Testis (tissue), 3 donors: ENCODE results near the gene FAM24A. TPM values are rescaled to one million over a fixed set of nuclear protein-coding genes. Genes with fewer than 3 reads are reported as not detected.

Experiments used
- DNase-seq: peaks from one replicate; pipeline ENCODE4 v3.0.0-alpha.2; 2019
- H3K27ac ChIP-seq, 2 donors: fragments of 200-600 bp; sonication (generic); one replicate each; pipeline ENCODE4 v1.5.1; 2019
- H3K27me3 ChIP-seq: fragments of 200-600 bp; sonication (generic); one replicate; pipeline ENCODE4 v1.5.1; 2019
- H3K36me3 ChIP-seq: fragments of 200-600 bp; sonication (generic); one replicate; pipeline ENCODE4 v1.5.1; 2017; ENCODE audit warnings: low read depth; ENCODE audit errors: missing control alignments
- H3K4me1 ChIP-seq: fragments of 200-600 bp; sonication (generic); one replicate; pipeline ENCODE4 v1.5.1; 2019
- H3K4me3 ChIP-seq, 2 donors: fragments of 200-600 bp; sonication (generic); one replicate each; pipeline ENCODE4 v1.5.1; 2017 to 2019
- H3K9me3 ChIP-seq: fragments of 200-600 bp; sonication (generic); one replicate; pipeline ENCODE4 v1.5.1; 2017
- CTCF ChIP-seq, 3 experiments: fragments of 450-650 bp in 2 of 3; fragments of 200-600 bp in 1 of 3; sonication (generic) in 1 of 3; IDR thresholded peaks; one replicate each; pipeline ENCODE4 v1.5.1; 2016 to 2019; ENCODE audit warnings: antibody characterized with exemption in 3 of 3, mild to moderate bottlenecking in 2 of 3, moderate library complexity in 1 of 3
- POLR2A ChIP-seq: fragments of 450-650 bp; IDR thresholded peaks from one replicate; pipeline ENCODE4 v1.6.1; 2017; ENCODE audit warnings: antibody characterized with exemption, mild to moderate bottlenecking, moderate library complexity
- whole genome bisulfite sequencing, 2 donors: methylation state at CpG; one replicate each; pipeline ENCODE4 v1.1.5; 2018; 5-methylcytosine and 5-hydroxymethylcytosine counted together
- intact Hi-C: fragments of 100-400 bp; cut with DNase I; formaldehyde crosslinking; loops from one replicate; pipeline ENCODE4 v1.15.1; 2023; ENCODE audit warnings: low total_unique reads
- polyA plus RNA-seq: library from polyadenylated mRNA; stranded (reverse); fragments of 350-450 nt; fragmentation: Illumina TruSeq; extraction: RNeasy Lipid Tissue Mini Kit (QIAGEN cat#74804); gene quantifications from one replicate; pipeline ENCODE4 v1.2.3, GENCODE V29; 2014; ENCODE audit warnings: low read depth, low replicate concordance; ENCODE audit not compliant: insufficient read depth
- total RNA-seq, 2 donors: library from RNA; depleted of rRNA; stranded (reverse); fragments of >200 nt; gene quantifications; one replicate each; pipeline ENCODE4 v1.2.3, GENCODE V29; 2016

The FAM24A gene
- total and polyA plus RNA-seq, 3 donors from 2014 or later: 6.1 to 27.2 (median 7.6) TPM

GRCh38 chr10:122877264-122877663 is 33.1 kb upstream of the FAM24A start:
- Histone ChIP-seq H3K9me3 (no peaks in the 10 kb centered on the region), H3K4me3 (no peak overlapping the region), H3K27ac (no peak overlapping the region), H3K4me1 (peaks cover 3% of the 10 kb centered on the region), H3K27me3 (no peaks in the 10 kb centered on the region), H3K36me3 (no peaks in the 10 kb centered on the region)
- intact Hi-C loops: no loop called here
- TF ChIP-seq CTCF (IDR thresholded peaks at IDR 0.05) (no peak), POLR2A (no peak)
- no peak for DNase-seq
- 79 to 93% methylated on average over 1 of the region's 1 CpG for WGBS, 2 donors

GRCh38 chr10:122878799-122879338 is 31.5 kb upstream of the FAM24A start:
- TF ChIP-seq CTCF (IDR thresholded peaks at IDR 0.05) (no peak), POLR2A (no peak)
- intact Hi-C loops: no loop called here
- WGBS, 2 donors: 35 to 43% methylated on average over 14 of the region's 14 CpGs
- Histone ChIP-seq H3K4me3 (peak overlapping the region; percentile 62 to 76), H3K36me3 (no peaks in the 10 kb centered on the region), H3K9me3 (no peaks in the 10 kb centered on the region), H3K4me1 (peaks cover 3% of the 10 kb centered on the region), H3K27me3 (no peaks in the 10 kb centered on the region), H3K27ac (peak overlapping the region; percentile 9 to 48)
- no peak for DNase-seq

GRCh38 chr10:122879339-122880273 is 30.8 kb upstream of the FAM24A start, which contains the start of gene FAM24B:
Gene FAM24B, minus strand, starts transcription at chr10:122879581. Its CDS starts 29,066 bp downstream, at chr10:122850515.
- WGBS, 2 donors: 2 to 8% methylated on average over 35 to 88 of the region's 95 CpGs
- peak within 1 kb of the TSS; percentile 9 to 55 for H3K27ac ChIP-seq
- no peak for TF ChIP-seq CTCF (IDR thresholded peaks at IDR 0.05)
- peak; percentile 98 for DNase-seq
- H3K4me3 ChIP-seq: peak within 1 kb of the TSS; percentile 62 to 76
- H3K9me3 ChIP-seq: no peaks in the 10 kb centered on the region
- H3K36me3 ChIP-seq: no peaks in the 10 kb centered on the region
- peaks cover 3% of the 10 kb centered on the region for H3K4me1 ChIP-seq
- intact Hi-C loops: no loop called here
- H3K27me3 ChIP-seq: no peaks in the 10 kb centered on the region

- intact Hi-C loops: no loop called here
- TF ChIP-seq CTCF (IDR thresholded peaks at IDR 0.05): no peak
- no peak for TF ChIP-seq POLR2A
- H3K27ac ChIP-seq: no peak overlapping the region
- H3K4me1 ChIP-seq: peaks cover 3% of the 10 kb centered on the region
- DNase-seq: no peak
- H3K9me3 ChIP-seq: no peaks in the 10 kb centered on the region
- no peaks in the 10 kb centered on the region for H3K36me3 ChIP-seq
- H3K27me3 ChIP-seq: no peaks in the 10 kb centered on the region
- no peak overlapping the region for H3K4me3 ChIP-seq
Measured at GRCh38 chr10:122882766-122883165, 27.6 kb upstream of the FAM24A start.
